GM12878 (cell line): ENCODE results near the gene VMAC. TPM values are rescaled to one million over a fixed set of nuclear protein-coding genes. Genes with fewer than 3 reads are reported as not detected.

Source experiments
- FOS ChIP-seq: IDR thresholded peaks from 3 replicates; pipeline ENCODE4 v1.6.1; 2011; ENCODE audit warnings: borderline replicate concordance; ENCODE audit not compliant: insufficient read length; ENCODE audit errors: extremely low read depth
- MXI1 ChIP-seq: fragments of 150-350 bp; IDR thresholded peaks from 2 replicates; pipeline ENCODE4 v1.6.1; 2011; ENCODE audit warnings: low read depth, mild to moderate bottlenecking, inconsistent platforms, low read length, improper control_type of control experiment
- NKRF ChIP-seq: fragments of 450-650 bp; conservative IDR thresholded peaks from 2 replicates; pipeline ENCODE4 v1.6.1; 2017; ENCODE audit warnings: mild to moderate bottlenecking, moderate library complexity
- NR2C1 ChIP-seq: fragments of 450-650 bp; IDR thresholded peaks from 2 replicates; pipeline ENCODE4 v1.6.1; 2017; ENCODE audit warnings: antibody characterized with exemption, mild to moderate bottlenecking, moderate library complexity
- ZBTB11 ChIP-seq: fragments of 450-650 bp; formaldehyde crosslinking; IDR thresholded peaks from 2 replicates; pipeline ENCODE4 v1.5.0; 2022; ENCODE audit warnings: mild to moderate bottlenecking, missing genetic modification characterization
- ZBTB4 ChIP-seq: fragments of 450-650 bp; formaldehyde crosslinking; IDR thresholded peaks from 2 replicates; pipeline ENCODE4 v1.4.0; 2022; ENCODE audit warnings: mild to moderate bottlenecking, moderate library complexity
- polyA plus RNA-seq, 11 experiments: library from polyadenylated mRNA; depleted of rRNA in 4 of 11; unstranded in 6 of 11; stranded (reverse) in 5 of 11; fragments of >200 nt; fragmentation: Nextera tagmentation in 4 of 11; fragmentation: Illumina TruSeq in 1 of 11; extraction: Ambion mirVana in 4 of 11; extraction: Trizol in 1 of 11; gene quantifications; 1 replicate in 1 of 11; 2 replicates in 10 of 11; pipeline versions ENCODE4 v1.2.1 to v1.2.3, GENCODE V29; 2011 to 2016; ENCODE audit warnings: inconsistent platforms in 2 of 11, missing spikeins in 2 of 11, low read depth in 1 of 11
- total RNA-seq, 4 experiments: library from RNA; depleted of rRNA in 3 of 4; stranded (reverse); fragments of >200 nt in 3 of 4; fragmentation: Illumina TruSeq in 1 of 4; extraction: Trizol in 1 of 4; gene quantifications; 2 replicates each; pipeline versions ENCODE4 v1.2.1 to v1.2.3, GENCODE V29; 2013 to 2021
- TF ChIP-seq, protein P1 (sequence below): fragments of 150-350 bp; IDR thresholded peaks from 2 replicates; pipeline ENCODE4 v1.6.1; 2016; ENCODE audit warnings: low read depth, low read length
- TF ChIP-seq, protein P2 (sequence below): IDR thresholded peaks from 2 replicates; pipeline ENCODE4 v1.6.1; 2011; ENCODE audit warnings: low read depth, mild to moderate bottlenecking, low read length, moderate library complexity, borderline replicate concordance; ENCODE audit errors: extremely low read depth
- TF ChIP-seq, protein P3 (sequence below): fragments of 450-650 bp; IDR thresholded peaks from 2 replicates; pipeline ENCODE4 v1.6.1; 2018; ENCODE audit warnings: mild to moderate bottlenecking, low read depth, moderate library complexity; ENCODE audit not compliant: partially characterized antibody

The VMAC gene
- total and polyA plus RNA-seq, 10 of the 15 experiments (the other 5 are each of a cell fraction or from before 2014, with no cell fraction given): 0.18 to 6.8 (median 1.8) TPM

DNA sequence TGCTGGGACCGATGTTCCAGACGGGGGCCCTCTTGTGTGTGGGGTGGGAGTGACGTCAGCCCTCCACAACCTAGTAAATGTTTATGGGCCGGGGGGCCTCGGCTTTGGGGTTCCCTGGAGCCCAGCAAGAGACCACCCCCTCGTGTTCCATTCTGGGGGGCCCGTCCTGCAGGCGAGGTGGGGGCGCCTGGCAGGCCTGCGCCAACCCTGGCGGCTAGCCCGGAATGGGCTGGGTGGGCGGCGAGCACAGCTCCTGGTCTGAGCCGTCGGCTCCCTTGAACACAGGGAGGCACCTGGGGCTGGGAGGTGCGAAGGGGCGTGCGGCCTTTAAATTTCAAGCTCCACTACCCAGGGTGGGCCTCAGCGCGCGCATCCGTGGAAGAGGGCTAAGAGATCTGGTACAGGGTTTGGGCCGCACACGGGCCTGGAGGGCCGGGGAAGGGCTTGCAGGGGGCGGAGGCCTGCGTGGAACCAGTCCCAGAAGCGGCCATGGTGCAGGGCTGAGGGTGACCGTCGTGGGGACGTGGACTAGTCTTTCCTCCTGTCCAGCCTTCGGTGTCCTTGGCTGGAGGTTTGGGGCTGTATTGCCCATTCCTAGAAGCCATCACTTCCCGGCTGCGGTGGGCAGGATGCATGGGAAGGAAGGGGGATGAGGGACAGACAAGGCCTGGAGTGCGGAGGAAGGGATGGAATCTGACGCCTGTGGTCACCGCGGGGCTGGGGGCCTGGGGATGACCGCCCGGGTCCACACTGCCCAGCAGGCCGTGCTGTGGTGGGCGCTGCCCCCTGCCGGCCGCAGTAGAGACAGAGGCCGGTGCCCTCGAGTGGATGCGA lies 12.5 kb upstream of the VMAC start (continued):
- TF ChIP-seq NR2C1 (no peak), FOS (no peak), ZBTB4 (no peak), MXI1 (no peak), NKRF (no peak), ZBTB11 (CRISPR knock-in tag) (no peak)
- TF ChIP-seq, protein P1, sequence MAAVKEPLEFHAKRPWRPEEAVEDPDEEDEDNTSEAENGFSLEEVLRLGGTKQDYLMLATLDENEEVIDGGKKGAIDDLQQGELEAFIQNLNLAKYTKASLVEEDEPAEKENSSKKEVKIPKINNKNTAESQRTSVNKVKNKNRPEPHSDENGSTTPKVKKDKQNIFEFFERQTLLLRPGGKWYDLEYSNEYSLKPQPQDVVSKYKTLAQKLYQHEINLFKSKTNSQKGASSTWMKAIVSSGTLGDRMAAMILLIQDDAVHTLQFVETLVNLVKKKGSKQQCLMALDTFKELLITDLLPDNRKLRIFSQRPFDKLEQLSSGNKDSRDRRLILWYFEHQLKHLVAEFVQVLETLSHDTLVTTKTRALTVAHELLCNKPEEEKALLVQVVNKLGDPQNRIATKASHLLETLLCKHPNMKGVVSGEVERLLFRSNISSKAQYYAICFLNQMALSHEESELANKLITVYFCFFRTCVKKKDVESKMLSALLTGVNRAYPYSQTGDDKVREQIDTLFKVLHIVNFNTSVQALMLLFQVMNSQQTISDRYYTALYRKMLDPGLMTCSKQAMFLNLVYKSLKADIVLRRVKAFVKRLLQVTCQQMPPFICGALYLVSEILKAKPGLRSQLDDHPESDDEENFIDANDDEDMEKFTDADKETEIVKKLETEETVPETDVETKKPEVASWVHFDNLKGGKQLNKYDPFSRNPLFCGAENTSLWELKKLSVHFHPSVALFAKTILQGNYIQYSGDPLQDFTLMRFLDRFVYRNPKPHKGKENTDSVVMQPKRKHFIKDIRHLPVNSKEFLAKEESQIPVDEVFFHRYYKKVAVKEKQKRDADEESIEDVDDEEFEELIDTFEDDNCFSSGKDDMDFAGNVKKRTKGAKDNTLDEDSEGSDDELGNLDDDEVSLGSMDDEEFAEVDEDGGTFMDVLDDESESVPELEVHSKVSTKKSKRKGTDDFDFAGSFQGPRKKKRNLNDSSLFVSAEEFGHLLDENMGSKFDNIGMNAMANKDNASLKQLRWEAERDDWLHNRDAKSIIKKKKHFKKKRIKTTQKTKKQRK: no peak
- TF ChIP-seq, protein P2, sequence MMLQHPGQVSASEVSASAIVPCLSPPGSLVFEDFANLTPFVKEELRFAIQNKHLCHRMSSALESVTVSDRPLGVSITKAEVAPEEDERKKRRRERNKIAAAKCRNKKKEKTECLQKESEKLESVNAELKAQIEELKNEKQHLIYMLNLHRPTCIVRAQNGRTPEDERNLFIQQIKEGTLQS: no peak
- TF ChIP-seq, protein P3, sequence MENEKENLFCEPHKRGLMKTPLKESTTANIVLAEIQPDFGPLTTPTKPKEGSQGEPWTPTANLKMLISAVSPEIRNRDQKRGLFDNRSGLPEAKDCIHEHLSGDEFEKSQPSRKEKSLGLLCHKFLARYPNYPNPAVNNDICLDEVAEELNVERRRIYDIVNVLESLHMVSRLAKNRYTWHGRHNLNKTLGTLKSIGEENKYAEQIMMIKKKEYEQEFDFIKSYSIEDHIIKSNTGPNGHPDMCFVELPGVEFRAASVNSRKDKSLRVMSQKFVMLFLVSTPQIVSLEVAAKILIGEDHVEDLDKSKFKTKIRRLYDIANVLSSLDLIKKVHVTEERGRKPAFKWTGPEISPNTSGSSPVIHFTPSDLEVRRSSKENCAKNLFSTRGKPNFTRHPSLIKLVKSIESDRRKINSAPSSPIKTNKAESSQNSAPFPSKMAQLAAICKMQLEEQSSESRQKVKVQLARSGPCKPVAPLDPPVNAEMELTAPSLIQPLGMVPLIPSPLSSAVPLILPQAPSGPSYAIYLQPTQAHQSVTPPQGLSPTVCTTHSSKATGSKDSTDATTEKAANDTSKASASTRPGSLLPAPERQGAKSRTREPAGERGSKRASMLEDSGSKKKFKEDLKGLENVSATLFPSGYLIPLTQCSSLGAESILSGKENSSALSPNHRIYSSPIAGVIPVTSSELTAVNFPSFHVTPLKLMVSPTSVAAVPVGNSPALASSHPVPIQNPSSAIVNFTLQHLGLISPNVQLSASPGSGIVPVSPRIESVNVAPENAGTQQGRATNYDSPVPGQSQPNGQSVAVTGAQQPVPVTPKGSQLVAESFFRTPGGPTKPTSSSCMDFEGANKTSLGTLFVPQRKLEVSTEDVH: no peak
